ENCODE data around the gene PA2G4.

DNA sequence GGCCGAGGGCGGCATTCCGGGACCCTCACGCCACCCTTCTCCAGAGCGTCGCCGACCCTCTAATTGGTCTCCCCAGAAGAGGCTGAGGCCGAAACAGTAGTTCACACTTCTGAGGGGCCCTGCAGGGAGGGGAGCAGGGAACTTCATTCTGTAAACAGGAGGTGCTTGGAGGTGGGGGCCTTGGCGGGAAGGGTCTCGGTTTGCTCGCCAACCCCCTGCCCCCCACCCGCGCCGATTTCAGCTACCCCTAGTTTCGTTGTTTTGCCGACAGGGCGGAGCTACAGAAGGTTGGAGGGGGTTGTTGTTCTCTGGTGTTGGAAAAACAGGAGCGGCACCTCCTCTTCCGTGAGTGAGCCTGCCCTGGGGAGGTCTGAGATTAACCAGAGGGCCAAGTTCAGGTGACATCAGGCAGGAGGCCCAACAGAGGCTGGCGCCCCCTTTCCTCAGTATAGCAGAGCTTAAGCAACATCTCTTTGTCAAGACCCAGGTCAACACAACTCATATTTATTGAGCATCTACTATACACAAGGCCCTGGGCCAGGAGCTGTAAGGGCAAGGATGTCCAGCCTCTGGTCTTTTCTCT is 23.7 kb upstream of the PA2G4 start:
- TF ChIP-seq, protein P1, sequence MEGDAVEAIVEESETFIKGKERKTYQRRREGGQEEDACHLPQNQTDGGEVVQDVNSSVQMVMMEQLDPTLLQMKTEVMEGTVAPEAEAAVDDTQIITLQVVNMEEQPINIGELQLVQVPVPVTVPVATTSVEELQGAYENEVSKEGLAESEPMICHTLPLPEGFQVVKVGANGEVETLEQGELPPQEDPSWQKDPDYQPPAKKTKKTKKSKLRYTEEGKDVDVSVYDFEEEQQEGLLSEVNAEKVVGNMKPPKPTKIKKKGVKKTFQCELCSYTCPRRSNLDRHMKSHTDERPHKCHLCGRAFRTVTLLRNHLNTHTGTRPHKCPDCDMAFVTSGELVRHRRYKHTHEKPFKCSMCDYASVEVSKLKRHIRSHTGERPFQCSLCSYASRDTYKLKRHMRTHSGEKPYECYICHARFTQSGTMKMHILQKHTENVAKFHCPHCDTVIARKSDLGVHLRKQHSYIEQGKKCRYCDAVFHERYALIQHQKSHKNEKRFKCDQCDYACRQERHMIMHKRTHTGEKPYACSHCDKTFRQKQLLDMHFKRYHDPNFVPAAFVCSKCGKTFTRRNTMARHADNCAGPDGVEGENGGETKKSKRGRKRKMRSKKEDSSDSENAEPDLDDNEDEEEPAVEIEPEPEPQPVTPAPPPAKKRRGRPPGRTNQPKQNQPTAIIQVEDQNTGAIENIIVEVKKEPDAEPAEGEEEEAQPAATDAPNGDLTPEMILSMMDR (IDR thresholded peaks at IDR 0.05): 0 out of 2 replicates have a peak, but pooled peaks have one; percentile 8
- no peak for TF ChIP-seq ZFX (IDR thresholded peaks at IDR 0.05; ENCODE audit: borderline replicate concordance)
